KBM-7 (cell line): ENCODE data around the gene PLXNA2.
A peak's percentile ranks its signal among the peaks of the same experiment; 100 is the strongest.

Source experiments
- DNase-seq: peaks from one replicate; pipeline ENCODE4 v3.0.0-alpha.2; 2015
- in situ Hi-C: fragments of 300-500 bp; cut with MboI; formaldehyde crosslinking; loops from 2 replicates; pipeline ENCODE4 v1.14.3; 2020; ENCODE audit warnings: low sequenced_read_pairs, low pct_unique_long_range_greater_than_20kb, mixed read lengths

The PLXNA2 gene

DNA sequence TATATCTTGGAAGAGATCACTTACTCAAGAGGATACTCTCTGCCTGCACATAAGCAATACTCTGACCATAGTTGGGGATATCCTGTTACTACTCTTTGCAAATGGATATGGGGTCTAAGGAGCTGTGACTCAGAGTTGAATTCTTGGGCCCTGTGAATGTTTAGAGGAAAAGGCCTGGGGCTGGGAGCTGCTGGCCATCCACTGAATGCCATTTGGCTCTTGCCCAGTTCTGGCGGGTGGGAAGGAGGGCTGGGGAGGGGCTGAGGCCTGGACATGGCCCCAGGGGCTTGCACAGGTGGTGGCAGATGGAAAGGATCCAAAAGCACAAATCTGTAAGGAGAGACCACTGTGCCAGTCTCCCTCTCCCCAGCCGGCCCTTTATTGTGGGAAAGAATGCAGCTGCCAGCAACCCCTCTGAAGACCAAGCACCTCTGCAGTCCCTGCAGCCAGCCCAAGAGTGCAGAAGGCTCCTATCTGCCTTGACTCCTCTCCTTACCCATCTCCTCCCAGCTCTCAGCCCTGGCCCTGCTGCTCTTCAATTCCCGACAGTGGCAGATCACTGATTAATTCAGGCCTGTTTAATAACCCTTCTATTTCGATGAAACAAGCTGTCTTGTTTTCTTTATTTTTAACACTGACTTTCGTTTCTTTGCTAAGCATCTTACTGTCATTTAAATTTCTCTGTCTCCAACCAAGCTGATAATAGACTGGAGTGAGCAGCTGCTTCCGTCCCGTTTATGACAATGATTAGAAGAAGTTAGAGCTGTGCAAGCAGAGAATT lies 12.1 kb downstream of the PLXNA2 start:
- in situ Hi-C loops = loop anchor here (25.0 kb wide), 1 partner anchor 195 kb away; no protein-coding TSS in a partner anchor
- no peak for DNase-seq

- no peak for DNase-seq
- in situ Hi-C loops = loop anchor here (25.0 kb wide), 1 partner anchor 194 kb away; no protein-coding TSS in a partner anchor
These were observed 13.3 kb downstream of the PLXNA2 start for GRCh38 chr1:208230668-208231529.

- in situ Hi-C loops = loop anchor here (25.0 kb wide), 1 partner anchor 191 kb away; no protein-coding TSS in a partner anchor
- DNase-seq = no peak
These were observed 15.6 kb downstream of the PLXNA2 start for GRCh38 chr1:208228550-208228949.

DNA sequence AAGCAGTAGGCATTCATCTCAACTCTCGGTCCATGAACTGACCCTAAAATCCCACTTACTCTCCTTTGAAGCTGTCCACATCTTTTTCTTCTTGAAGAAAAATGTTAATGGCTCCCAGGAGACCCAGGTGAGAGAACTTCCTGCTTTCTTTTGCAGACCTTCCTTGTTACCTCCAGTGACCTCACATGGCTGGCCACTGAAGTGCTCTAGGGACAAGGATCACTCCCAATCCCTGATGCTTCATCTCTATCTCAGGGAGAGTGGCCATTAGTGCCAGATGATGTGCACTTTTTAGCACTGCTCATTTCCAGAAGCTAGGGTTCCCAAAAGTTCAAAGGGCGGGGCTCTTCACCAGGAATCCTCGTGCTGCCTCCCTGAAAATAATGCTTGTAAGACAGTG lies 16.2 kb downstream of the PLXNA2 start:
- no peak for DNase-seq
- in situ Hi-C loops = loop anchor here (25.0 kb wide), 1 partner anchor 191 kb away; no protein-coding TSS in a partner anchor

- in situ Hi-C loops = loop anchor here (25.0 kb wide), 1 partner anchor 190 kb away; no protein-coding TSS in a partner anchor
- DNase-seq = no peak
These were observed 16.8 kb downstream of the PLXNA2 start for GRCh38 chr1:208227366-208227765.

GRCh38 chr1:208225954-208226937 lies 17.9 kb downstream of the PLXNA2 start:
- no peak for DNase-seq
- in situ Hi-C loops = loop anchor here (25.0 kb wide), 1 partner anchor 189 kb away; no protein-coding TSS in a partner anchor

- DNase-seq = no peak
- in situ Hi-C loops = no loop called here
These were observed 19.9 kb downstream of the PLXNA2 start for GRCh38 chr1:208224192-208224713.

GRCh38 chr1:208223136-208223535 lies 21.0 kb downstream of the PLXNA2 start:
- no peak for DNase-seq
- in situ Hi-C loops = no loop called here

GRCh38 chr1:208222376-208223126 lies 21.6 kb downstream of the PLXNA2 start:
- in situ Hi-C loops = no loop called here
- DNase-seq = no peak

- DNase-seq = no peak
- in situ Hi-C loops = no loop called here
These were observed 22.9 kb downstream of the PLXNA2 start for GRCh38 chr1:208221291-208221622.

DNA sequence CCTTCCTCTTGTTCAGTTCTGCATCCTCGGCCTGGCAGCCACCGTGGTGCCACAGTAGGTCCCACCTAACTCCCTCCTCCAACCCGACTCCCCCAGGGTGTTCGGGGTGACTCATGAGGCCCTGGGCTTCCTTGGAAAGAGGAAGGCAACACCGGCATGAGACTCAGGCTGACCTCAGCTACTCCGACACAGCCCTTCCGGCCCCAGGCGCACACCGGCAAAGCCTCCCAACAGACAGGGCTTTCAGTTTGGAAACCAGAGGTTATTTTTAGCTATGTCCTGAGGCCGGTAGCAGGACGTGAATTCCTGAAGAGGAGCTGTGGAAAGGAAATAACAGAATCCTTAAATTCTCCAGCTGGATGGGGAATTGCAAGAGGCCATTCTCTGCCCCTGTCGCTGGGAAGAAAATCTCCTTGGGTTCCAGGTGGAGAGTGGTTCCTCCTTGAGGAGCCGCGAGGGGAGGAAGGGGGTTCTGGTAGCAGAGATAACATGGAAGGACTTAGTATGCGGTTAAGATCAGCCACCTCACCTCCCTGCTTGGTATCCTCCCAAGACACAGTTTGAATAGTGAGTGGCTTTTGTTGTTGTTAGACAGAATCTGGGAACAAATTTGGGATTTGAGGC lies 24.4 kb downstream of the PLXNA2 start:
- DNase-seq = peak; percentile 89
- in situ Hi-C loops = no loop called here

- in situ Hi-C loops = no loop called here
- DNase-seq = no peak
These were observed 25.0 kb downstream of the PLXNA2 start for GRCh38 chr1:208219098-208219658.

GRCh38 chr1:208218237-208219097 lies 25.7 kb downstream of the PLXNA2 start:
- in situ Hi-C loops = no loop called here
- DNase-seq = no peak

- in situ Hi-C loops = no loop called here
- no peak for DNase-seq
These were observed 26.4 kb downstream of the PLXNA2 start for GRCh38 chr1:208217781-208218180.

- no peak for DNase-seq
- in situ Hi-C loops = no loop called here
These were observed 27.4 kb downstream of the PLXNA2 start for GRCh38 chr1:208216806-208217205.

DNA sequence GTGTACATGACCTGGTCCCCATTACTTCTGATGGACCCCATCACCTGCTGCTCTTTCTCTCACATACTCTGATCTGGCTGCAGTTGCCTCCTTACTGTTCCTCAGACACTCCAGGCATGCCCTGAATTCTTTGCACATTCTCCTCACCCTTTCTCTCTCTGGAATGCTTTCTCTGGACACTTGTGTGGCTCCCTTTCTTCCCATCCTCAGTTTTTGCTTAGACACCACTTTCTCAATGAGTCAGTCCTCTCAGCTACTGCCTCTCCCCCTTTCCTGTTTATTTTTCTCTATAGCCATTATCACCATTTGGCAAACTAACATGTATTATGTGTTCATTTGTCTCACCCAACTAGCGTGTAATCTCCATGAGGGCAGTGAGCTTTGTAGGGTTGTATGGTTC lies 28.1 kb downstream of the PLXNA2 start:
- in situ Hi-C loops = no loop called here
- DNase-seq = no peak
